ENCODE data around the gene GPATCH8. TPM values are rescaled to one million over a fixed set of nuclear protein-coding genes. Genes with fewer than 3 reads are reported as not detected.
"Not testable (repeated sequence)": the region's sequence is repeated elsewhere in the genome, so short reads cannot be mapped to it uniquely, and the experiment has no call there.

Gene GPATCH8
- polyA plus RNA-seq, 5 donors: 38.5 to 54.9 (median 50.4) TPM

GRCh38 chr17:44530896-44531418, 27.8 kb upstream of the GPATCH8 start:
- no peak for DNase-seq

- no peak for DNase-seq
These were observed 26.7 kb upstream of the GPATCH8 start for GRCh38 chr17:44529864-44530263.

- no peak for DNase-seq
These were observed 24.7 kb upstream of the GPATCH8 start for GRCh38 chr17:44527954-44528353.

GRCh38 chr17:44527102-44527501, 23.9 kb upstream of the GPATCH8 start:
- DNase-seq: no peak

- DNase-seq: no peak
These were observed 20.4 kb upstream of the GPATCH8 start for GRCh38 chr17:44523672-44523972.

- no peak for DNase-seq
These were observed 19.9 kb upstream of the GPATCH8 start for GRCh38 chr17:44522883-44523671.

GRCh38 chr17:44518032-44518431, 14.8 kb upstream of the GPATCH8 start:
- DNase-seq: no peak

GRCh38 chr17:44511241-44512134, 8.3 kb upstream of the GPATCH8 start:
- DNase-seq: not testable (repeated sequence)

- not testable (repeated sequence) for DNase-seq
These were observed 3.9 kb upstream of the GPATCH8 start for GRCh38 chr17:44506939-44507604.

GRCh38 chr17:44502598-44503146, 534 bp downstream of the GPATCH8 start:
- DNase-seq: peak; percentile 2 to 17

GRCh38 chr17:44501866-44502375, 1.3 kb downstream of the GPATCH8 start:
- no peak for DNase-seq

- no peak for DNase-seq
These were observed 3.5 kb downstream of the GPATCH8 start for GRCh38 chr17:44499722-44500121.

GRCh38 chr17:44496815-44497214, 6.4 kb downstream of the GPATCH8 start:
- no peak for DNase-seq

- DNase-seq: no peak
These were observed 9.9 kb downstream of the GPATCH8 start for GRCh38 chr17:44493339-44493738.

GRCh38 chr17:44492706-44493272, 10.4 kb downstream of the GPATCH8 start:
- DNase-seq: no peak

GRCh38 chr17:44489581-44489980, 13.6 kb downstream of the GPATCH8 start:
- no peak for DNase-seq

- no peak for DNase-seq
These were observed 16.0 kb downstream of the GPATCH8 start for GRCh38 chr17:44487170-44487569.

- DNase-seq: no peak
These were observed 29.8 kb downstream of the GPATCH8 start for GRCh38 chr17:44473367-44473766.

- no peak for DNase-seq
These were observed 33.5 kb downstream of the GPATCH8 start for GRCh38 chr17:44469676-44470075.

GRCh38 chr17:44467108-44467507, 36.1 kb downstream of the GPATCH8 start:
- no peak for DNase-seq

- DNase-seq: no peak
These were observed 36.9 kb downstream of the GPATCH8 start for GRCh38 chr17:44466339-44466738.

Measured in right lung (tissue), 5 donors.